Endothelial cell of umbilical vein (primary cell): ENCODE results near the gene LGR4. TPM values are rescaled to one million over a fixed set of nuclear protein-coding genes. Genes with fewer than 3 reads are reported as not detected.

ENCODE experiments used
- BruUV-seq: library from RNA; stranded (reverse); fragments of 400-500 nt; replicated peaks from 2 replicates; lab custom pipeline; 2021; lab: Mats Ljungman, UMichigan
- CTCF ChIA-PET: fragments of 300-600, 350-600 bp; sonication (Branson Sonifier 250); formaldehyde crosslinking; loops from one replicate; lab custom pipeline; 2021; ENCODE audit warnings: antibody characterized with exemption, inconsistent platforms; lab: Charles Lee
- POLR2A ChIA-PET: fragments of 300-600, 350-600 bp; sonication (Branson Sonifier 250); formaldehyde crosslinking; loops from one replicate; lab custom pipeline; 2021; ENCODE audit warnings: antibody characterized with exemption, inconsistent platforms; lab: Charles Lee
- DNase-seq: peaks from one replicate; pipeline ENCODE4 v3.0.0-alpha.2; 2011; ENCODE audit warnings: low read depth, low spot score
- FAIRE-seq: peaks from 2 replicates; lab custom pipeline; 2011; peaks lifted over from hg19 to GRCh38; lab: Jason Lieb, UNC
- H2AFZ ChIP-seq: 2 replicates; pipeline ENCODE4 v1.6.0; 2012; ENCODE audit warnings: low read depth, low read length, control low read depth, inconsistent platforms
- H3K27ac ChIP-seq: 2 replicates; pipeline ENCODE4 v1.5.1; 2011; ENCODE audit warnings: low read depth, mild to moderate bottlenecking, control low read depth, low read length, moderate library complexity; ENCODE audit not compliant: insufficient read depth
- H3K27me3 ChIP-seq, 2 experiments: 2 replicates each; pipeline versions ENCODE4 v1.6.0 to v1.6.1; 2011; ENCODE audit warnings: low read length in 2 of 2, mixed read lengths in 1 of 2; ENCODE audit not compliant: control insufficient read depth in 2 of 2, insufficient read depth in 2 of 2
- H3K36me3 ChIP-seq, 2 experiments: 2 replicates in 1 of 2; 3 replicates in 1 of 2; pipeline ENCODE4 v1.5.1; 2011; ENCODE audit warnings: low read length in 2 of 2, mild to moderate bottlenecking in 1 of 2, moderate library complexity in 1 of 2; ENCODE audit not compliant: control insufficient read depth in 2 of 2, insufficient read depth in 2 of 2; ENCODE audit errors: extremely low read depth in 1 of 2
- H3K4me1 ChIP-seq: 3 replicates; pipeline ENCODE4 v1.5.1; 2011; ENCODE audit warnings: mild to moderate bottlenecking, low read length; ENCODE audit not compliant: control insufficient read depth, insufficient read depth; ENCODE audit errors: extremely low read depth
- H3K4me2 ChIP-seq: 2 replicates; pipeline ENCODE4 v1.6.1; 2011; ENCODE audit warnings: low read length, control low read depth, mixed read lengths; ENCODE audit not compliant: insufficient read depth
- H3K4me3 ChIP-seq, 3 experiments: fragments of 200-600 bp in 1 of 3; sonication (generic), shearing (Covaris generic) in 1 of 3; replicated peaks in 1 of 3; 2 replicates each; pipeline ENCODE4 v1.5.1; 2011 to 2016; ENCODE audit warnings: control low read depth in 3 of 3, low read length in 3 of 3, mild to moderate bottlenecking in 2 of 3, inconsistent platforms in 1 of 3, low read depth in 1 of 3, moderate library complexity in 1 of 3; ENCODE audit not compliant: insufficient read depth in 1 of 3
- H3K79me2 ChIP-seq: 2 replicates; pipeline ENCODE4 v1.6.0; 2012; ENCODE audit warnings: low read length, inconsistent platforms; ENCODE audit not compliant: control insufficient read depth, insufficient read depth
- H3K9ac ChIP-seq: replicated peaks from 2 replicates; pipeline ENCODE3; 2011; ENCODE audit warnings: low read length, control low read depth; ENCODE audit not compliant: insufficient read depth; ENCODE audit errors: extremely low read depth
- H3K9me1 ChIP-seq: replicated peaks from 3 replicates; pipeline ENCODE4 v1.6.0; 2011; ENCODE audit warnings: mild to moderate bottlenecking, low read length; ENCODE audit not compliant: control insufficient read depth, insufficient read depth; ENCODE audit errors: extremely low read depth
- H3K9me3 ChIP-seq: replicated peaks from 2 replicates; pipeline ENCODE4 v1.5.1; 2012; ENCODE audit warnings: low read length, inconsistent platforms; ENCODE audit not compliant: control insufficient read depth, insufficient read depth
- H4K20me1 ChIP-seq: replicated peaks from 2 replicates; pipeline ENCODE3; 2011; ENCODE audit warnings: mild to moderate bottlenecking, low read length; ENCODE audit not compliant: control insufficient read depth, insufficient read depth; ENCODE audit errors: extremely low read depth
- CTCF ChIP-seq, 2 donors: IDR thresholded peaks; 1 replicate in 1 of 2; 2 replicates in 1 of 2; pipeline ENCODE4 v1.5.1; 2011; ENCODE audit warnings: low read length in 2 of 2, mild to moderate bottlenecking in 2 of 2, moderate library complexity in 2 of 2, control low read depth in 1 of 2, inconsistent platforms in 1 of 2, low read depth in 1 of 2; ENCODE audit not compliant: insufficient read depth in 1 of 2; ENCODE audit errors: extremely low read depth in 1 of 2
- EZH2 ChIP-seq: IDR thresholded peaks from 2 replicates; pipeline ENCODE4 v1.6.1; 2012; ENCODE audit warnings: borderline replicate concordance, low read depth, mild to moderate bottlenecking, moderate library complexity, low read length, inconsistent platforms; ENCODE audit not compliant: severe bottlenecking
- FOS ChIP-seq: IDR thresholded peaks from 2 replicates; pipeline ENCODE4 v1.6.1; 2011; ENCODE audit warnings: mild to moderate bottlenecking, low read length, moderate library complexity, borderline replicate concordance; ENCODE audit not compliant: insufficient read depth
- GATA2 ChIP-seq: IDR thresholded peaks from 2 replicates; pipeline ENCODE4 v1.7.0; 2011; ENCODE audit warnings: low read depth, mild to moderate bottlenecking, moderate library complexity, mixed read lengths, low read length; ENCODE audit not compliant: insufficient read length, insufficient read depth
- JUN ChIP-seq: IDR thresholded peaks from 2 replicates; pipeline ENCODE4 v1.6.1; 2011; ENCODE audit warnings: borderline replicate concordance, low read depth; ENCODE audit not compliant: insufficient read length, insufficient read depth
- MAX ChIP-seq: IDR thresholded peaks from 2 replicates; pipeline ENCODE4 v1.6.1; 2011; ENCODE audit not compliant: insufficient read depth, insufficient read length
- MYC ChIP-seq: IDR thresholded peaks from one replicate; pipeline ENCODE4 v1.6.1; 2011; ENCODE audit warnings: mild to moderate bottlenecking, low read depth, low read length
- POLR2A ChIP-seq: IDR thresholded peaks from 2 replicates; pipeline ENCODE4 v1.6.1; 2012; ENCODE audit warnings: low read depth, mild to moderate bottlenecking, control low read depth, low read length
- POLR2AphosphoS5 ChIP-seq: IDR thresholded peaks from 2 replicates; pipeline ENCODE4 v1.6.1; 2012; ENCODE audit warnings: low read depth, mild to moderate bottlenecking, control low read depth, low read length, moderate library complexity; ENCODE audit not compliant: insufficient read depth
- dilution Hi-C: fragments of 300-500 bp; cut with MboI; formaldehyde crosslinking; loops from one replicate; pipeline ENCODE4 v1.15.0; 2019; ENCODE audit warnings: low sequenced_read_pairs; ENCODE audit not compliant: extremely low pct_ligation_motif_present
- intact Hi-C: fragments of 100-400 bp; cut with micrococcal nuclease; formaldehyde crosslinking; loops from one replicate; pipeline ENCODE4 v1.10.0; 2022
- polyA plus RNA-seq, 4 experiments: library from polyadenylated mRNA; depleted of rRNA in 3 of 4; stranded (reverse) in 3 of 4; unstranded in 1 of 4; fragments of >200 nt; gene quantifications; 2 replicates each; pipeline versions ENCODE4 v1.2.1 to v1.2.3, GENCODE V29; 2011 to 2012; ENCODE audit warnings: missing spikeins in 1 of 4
- total RNA-seq: library from RNA; stranded (reverse); gene quantifications from 2 replicates; pipeline ENCODE4 v1.2.3, GENCODE V29; 2021

Gene LGR4
- total and polyA plus RNA-seq, 2 donors (not counting 3 experiments of a cell fraction or from before 2014, with no cell fraction given): 1.3 to 3.1 TPM

- no peaks in the 10 kb centered on the region for H3K36me3 ChIP-seq
- no peaks in the 10 kb centered on the region for H4K20me1 ChIP-seq
- ChIA-PET CTCF (interaction anchor here (0.9 kb wide), 1 partner anchor 24 kb away, joined by 3 read pairs; no protein-coding TSS in a partner anchor), POLR2A (no interaction called here)
- H2AFZ ChIP-seq: no peak overlapping the region
- H3K9ac ChIP-seq: no peak overlapping the region
- no peaks in the 10 kb centered on the region for H3K79me2 ChIP-seq
- no peak overlapping the region for H3K4me2 ChIP-seq
- H3K4me1 ChIP-seq: peaks cover 6% of the 10 kb centered on the region
- FAIRE-seq (no peak), DNase-seq (no peak)
- no peaks in the 10 kb centered on the region for H3K27me3 ChIP-seq
- H3K9me3 ChIP-seq: no peaks in the 10 kb centered on the region
- intact Hi-C loops: no loop called here
- no peaks in the 10 kb centered on the region for H3K9me1 ChIP-seq
- no peak for TF ChIP-seq POLR2AphosphoS5
- no peak for TF ChIP-seq MAX
- TF ChIP-seq GATA2: no peak
- no peak for TF ChIP-seq CTCF (IDR thresholded peaks at IDR 0.05; ENCODE audit: extremely low read depth in 1 of 2, insufficient read depth in 1 of 2, low read depth in 1 of 2, low read length in 2 of 2)
- TF ChIP-seq MYC: no peak
- BruUV-seq: no TSS peak
- dilution Hi-C loops: no loop called here
- H3K27ac ChIP-seq: no peak overlapping the region
- H3K4me3 ChIP-seq: no peak overlapping the region
Observed at GRCh38 chr11:27380771-27381170, 91.8 kb downstream of the LGR4 start.

GRCh38 chr11:27379449-27379848 is 93.1 kb downstream of the LGR4 start:
- H3K9me1 ChIP-seq: no peaks in the 10 kb centered on the region
- no peak for TF ChIP-seq POLR2AphosphoS5
- no peak for TF ChIP-seq CTCF (IDR thresholded peaks at IDR 0.05; ENCODE audit: extremely low read depth in 1 of 2, insufficient read depth in 1 of 2, low read depth in 1 of 2, low read length in 2 of 2)
- TF ChIP-seq JUN: no peak
- no peak for TF ChIP-seq GATA2
- TF ChIP-seq EZH2: no peak
- no peak for TF ChIP-seq FOS
- no peak for TF ChIP-seq POLR2A
- no peak for TF ChIP-seq MAX
- TF ChIP-seq MYC: no peak
- no peak for DNase-seq
- no peak for FAIRE-seq
- no peak overlapping the region for H3K9ac ChIP-seq
- no peaks in the 10 kb centered on the region for H3K4me1 ChIP-seq
- H3K4me3 ChIP-seq: no peak overlapping the region
- dilution Hi-C loops: no loop called here
- no TSS peak for BruUV-seq
- H2AFZ ChIP-seq: no peak overlapping the region
- no peaks in the 10 kb centered on the region for H3K79me2 ChIP-seq
- no peak overlapping the region for H3K27ac ChIP-seq
- no peaks in the 10 kb centered on the region for H3K9me3 ChIP-seq
- ChIA-PET POLR2A (no interaction called here), CTCF (interaction anchor here (0.9 to 1.5 kb wide), 3 partner anchors 20 to 195 kb away, joined by 3 to 5 read pairs (median 3); no protein-coding TSS in a partner anchor)
- H4K20me1 ChIP-seq: no peaks in the 10 kb centered on the region
- H3K4me2 ChIP-seq: no peak overlapping the region
- H3K36me3 ChIP-seq: no peaks in the 10 kb centered on the region
- intact Hi-C loops: no loop called here
- no peaks in the 10 kb centered on the region for H3K27me3 ChIP-seq
